Lower lobe of right lung (tissue), 2 donors: ENCODE measurements around the gene FAM111A. TPM values are rescaled to one million over a fixed set of nuclear protein-coding genes. Genes with fewer than 3 reads are reported as not detected.

Experiments
- ATAC-seq, 2 donors: fragments of 200-7000 bp; cut with Tn5 transposase; one replicate each; pipeline ENCODE4 v1.9.1; 2020 to 2022; ENCODE audit warnings: mild to moderate bottlenecking in 2 of 2, moderate library complexity in 2 of 2
- DNase-seq: peaks from one replicate; pipeline ENCODE4 v3.0.0-alpha.2; 2020
- H3K27ac ChIP-seq: fragments of 200-600 bp; one replicate; pipeline ENCODE4 v1.8.0; 2022
- H3K27me3 ChIP-seq: fragments of 200-600 bp; one replicate; pipeline ENCODE4 v1.8.0; 2022; ENCODE audit warnings: low read depth
- H3K36me3 ChIP-seq: fragments of 200-600 bp; one replicate; pipeline ENCODE4 v1.8.0; 2022; ENCODE audit warnings: mild to moderate bottlenecking
- H3K4me1 ChIP-seq: fragments of 200-600 bp; one replicate; pipeline ENCODE4 v1.8.0; 2022
- H3K4me3 ChIP-seq: fragments of 200-600 bp; one replicate; pipeline ENCODE4 v1.8.0; 2022; ENCODE audit warnings: mild to moderate bottlenecking
- H3K9me3 ChIP-seq: fragments of 200-600 bp; one replicate; pipeline ENCODE4 v1.8.0; 2022
- CTCF ChIP-seq: fragments of 200-600 bp; IDR thresholded peaks from one replicate; pipeline ENCODE4 v1.8.0; 2022; ENCODE audit warnings: antibody characterized with exemption, mild to moderate bottlenecking
- intact Hi-C: fragments of 100-400 bp; cut with DNase I; formaldehyde crosslinking; loops from one replicate; pipeline ENCODE4 v1.11.0; 2022
- total RNA-seq: library from RNA; stranded (reverse); fragmentation: NEBNext Ultra II Directional; extraction: Animal tissue kit (Norgen Biotek cat#: 25700); gene quantifications from one replicate; pipeline ENCODE4 v1.2.1, GENCODE V29; 2021
- donor health status: DM: no; HTN: yes; CAD: no; lungs with severe emphysema.

The FAM111A gene
- total RNA-seq, 1 donor from 2014 or later, result 68.4 TPM

GRCh38 chr11:59187587-59187986, 44.9 kb downstream of the FAM111A start:
- no peak for TF ChIP-seq CTCF
- no peaks in the 10 kb centered on the region for H3K9me3 ChIP-seq
- intact Hi-C loops, result no loop called here
- DNase-seq (peak; percentile 72), ATAC-seq (peak; percentile 53 to 76)
- H3K27ac ChIP-seq, result peak overlapping the region; percentile 63
- H3K36me3 ChIP-seq, result peaks cover 31% of the 10 kb centered on the region
- peaks cover 82% of the 10 kb centered on the region for H3K4me1 ChIP-seq
- H3K27me3 ChIP-seq, result no peaks in the 10 kb centered on the region
- H3K4me3 ChIP-seq, result no peak overlapping the region

- Histone ChIP-seq H3K36me3 (peaks cover 40% of the 10 kb centered on the region), H3K27me3 (no peaks in the 10 kb centered on the region), H3K27ac (peak overlapping the region; percentile 46), H3K9me3 (no peaks in the 10 kb centered on the region), H3K4me3 (no peak overlapping the region), H3K4me1 (peaks cover 70% of the 10 kb centered on the region)
- DNase-seq, result no peak
- no peak for TF ChIP-seq CTCF
- peak; percentile 40 to 48 for ATAC-seq
- intact Hi-C loops, result no loop called here
Observed at GRCh38 chr11:59188954-59189353, 46.3 kb downstream of the FAM111A start.

GRCh38 chr11:59189986-59190385, 47.3 kb downstream of the FAM111A start:
- H3K36me3 ChIP-seq, result peaks cover 48% of the 10 kb centered on the region
- DNase-seq (no peak), ATAC-seq (peak in 1 of 2 donors; percentile 15)
- H3K27me3 ChIP-seq, result no peaks in the 10 kb centered on the region
- intact Hi-C loops, result no loop called here
- H3K4me3 ChIP-seq, result no peak overlapping the region
- no peak for TF ChIP-seq CTCF
- H3K9me3 ChIP-seq, result no peaks in the 10 kb centered on the region
- peak overlapping the region; percentile 46 for H3K27ac ChIP-seq
- peaks cover 59% of the 10 kb centered on the region for H3K4me1 ChIP-seq

- Histone ChIP-seq H3K4me3 (no peak overlapping the region), H3K9me3 (no peaks in the 10 kb centered on the region), H3K27me3 (no peaks in the 10 kb centered on the region), H3K4me1 (peaks cover 51% of the 10 kb centered on the region), H3K36me3 (peaks cover 57% of the 10 kb centered on the region), H3K27ac (no peak overlapping the region)
- DNase-seq (no peak), ATAC-seq (no peak)
- intact Hi-C loops, result no loop called here
- no peak for TF ChIP-seq CTCF
Observed at GRCh38 chr11:59191095-59191494, 48.4 kb downstream of the FAM111A start.

GRCh38 chr11:59191890-59192289, 49.2 kb downstream of the FAM111A start:
- H3K36me3 ChIP-seq, result peaks cover 65% of the 10 kb centered on the region
- peaks cover 49% of the 10 kb centered on the region for H3K4me1 ChIP-seq
- no peak overlapping the region for H3K27ac ChIP-seq
- DNase-seq, result no peak
- TF ChIP-seq CTCF, result no peak
- no peaks in the 10 kb centered on the region for H3K9me3 ChIP-seq
- intact Hi-C loops, result no loop called here
- peak; percentile 43 to 45 for ATAC-seq
- H3K4me3 ChIP-seq, result peak overlapping the region; percentile 27
- no peaks in the 10 kb centered on the region for H3K27me3 ChIP-seq
